Measurements from ENCODE around the gene KIF21B. TPM values are rescaled to one million over a fixed set of nuclear protein-coding genes. Genes with fewer than 3 reads are reported as not detected.

KIF21B gene
- total RNA-seq, 1 experiment from 2014 or later = 0.60 TPM

- BruUV-seq (replicated peaks) = no TSS peak
- intact Hi-C loops (cut with micrococcal nuclease; ENCODE audit: unreplicated experiment) = no loop called here
- H3K4me1 ChIP-seq (ENCODE audit: insufficient read depth, low read length, poor library complexity, severe bottlenecking) = peaks cover 7% of the 10 kb centered on the region
- no peak for TF ChIP-seq EZH2 (IDR thresholded peaks at IDR 0.05; ENCODE audit: borderline replicate concordance, low read depth, low read length, poor library complexity, severe bottlenecking)
- TF ChIP-seq CTCF (conservative IDR thresholded peaks at IDR 0.05; ENCODE audit: low read depth, low read length) = 0 out of 2 replicates have a peak, but pooled peaks have one; percentile 13
- H3K27me3 ChIP-seq (replicated peaks; ENCODE audit: insufficient read depth, low read depth, low read length, poor library complexity) = peaks cover 10% of the 10 kb centered on the region
- H3K4me3 ChIP-seq (ENCODE audit: low read depth, low read length, poor library complexity, severe bottlenecking) = peak overlapping the region; percentile 45
- no peak for DNase-seq (ENCODE audit: low spot score)
- POLR2A ChIA-PET (ENCODE audit: low non-redundant PET) = no interaction called here
- no peaks in the 10 kb centered on the region for H3K9me3 ChIP-seq (ENCODE audit: low read depth, low read length, poor library complexity, severe bottlenecking)
- no peak overlapping the region for H3K27ac ChIP-seq (ENCODE audit: low read depth, low read length, poor library complexity, severe bottlenecking)
- H3K36me3 ChIP-seq (ENCODE audit: insufficient read depth, low read length, poor library complexity, severe bottlenecking) = no peaks in the 10 kb centered on the region
- CTCF ChIA-PET = interaction anchor here (0.8 kb wide), 1 partner anchor 43 kb away, joined by 3 read pairs; no protein-coding TSS in a partner anchor
Measured at GRCh38 chr1:201022820-201023516, 546 bp downstream of the KIF21B start.

GRCh38 chr1:201022493-201022819 lies 1.1 kb downstream of the KIF21B start:
- POLR2A ChIA-PET (ENCODE audit: low non-redundant PET) = no interaction called here
- peaks cover 8% of the 10 kb centered on the region for H3K4me1 ChIP-seq (ENCODE audit: insufficient read depth, low read length, poor library complexity, severe bottlenecking)
- peaks cover 10% of the 10 kb centered on the region for H3K27me3 ChIP-seq (replicated peaks; ENCODE audit: insufficient read depth, low read depth, low read length, poor library complexity)
- no TSS peak for BruUV-seq (replicated peaks)
- CTCF ChIA-PET = interaction anchor here (0.8 kb wide), 1 partner anchor 43 kb away, joined by 3 read pairs; no protein-coding TSS in a partner anchor
- intact Hi-C loops (cut with micrococcal nuclease; ENCODE audit: unreplicated experiment) = no loop called here
- DNase-seq (ENCODE audit: low spot score) = no peak
- peak overlapping the region; percentile 45 for H3K4me3 ChIP-seq (ENCODE audit: low read depth, low read length, poor library complexity, severe bottlenecking)
- H3K27ac ChIP-seq (ENCODE audit: low read depth, low read length, poor library complexity, severe bottlenecking) = no peak overlapping the region
- no peaks in the 10 kb centered on the region for H3K36me3 ChIP-seq (ENCODE audit: insufficient read depth, low read length, poor library complexity, severe bottlenecking)
- TF ChIP-seq EZH2 (IDR thresholded peaks at IDR 0.05; ENCODE audit: borderline replicate concordance, low read depth, low read length, poor library complexity, severe bottlenecking) (no peak), CTCF (conservative IDR thresholded peaks at IDR 0.05; ENCODE audit: low read depth, low read length) (no peak)
- H3K9me3 ChIP-seq (ENCODE audit: low read depth, low read length, poor library complexity, severe bottlenecking) = no peaks in the 10 kb centered on the region

- Histone ChIP-seq H3K36me3 (ENCODE audit: insufficient read depth, low read length, poor library complexity, severe bottlenecking) (no peaks in the 10 kb centered on the region), H3K27ac (ENCODE audit: low read depth, low read length, poor library complexity, severe bottlenecking) (no peak overlapping the region), H3K4me3 (ENCODE audit: low read depth, low read length, poor library complexity, severe bottlenecking) (no peak overlapping the region), H3K4me1 (ENCODE audit: insufficient read depth, low read length, poor library complexity, severe bottlenecking) (peaks cover 14% of the 10 kb centered on the region), H3K9me3 (ENCODE audit: low read depth, low read length, poor library complexity, severe bottlenecking) (no peaks in the 10 kb centered on the region), H3K27me3 (replicated peaks; ENCODE audit: insufficient read depth, low read depth, low read length, poor library complexity) (peaks cover 10% of the 10 kb centered on the region)
- no peak for DNase-seq (ENCODE audit: low spot score)
- CTCF ChIA-PET = interaction anchor here (0.6 to 1.0 kb wide), 3 partner anchors 13 to 42 kb away, joined by 3 to 7 read pairs (median 5); no protein-coding TSS in a partner anchor
- TF ChIP-seq EZH2 (IDR thresholded peaks at IDR 0.05; ENCODE audit: borderline replicate concordance, low read depth, low read length, poor library complexity, severe bottlenecking) (no peak), CTCF (conservative IDR thresholded peaks at IDR 0.05; ENCODE audit: low read depth, low read length) (no peak)
- POLR2A ChIA-PET (ENCODE audit: low non-redundant PET) = no interaction called here
- BruUV-seq (replicated peaks) = no TSS peak
- intact Hi-C loops (cut with micrococcal nuclease; ENCODE audit: unreplicated experiment) = no loop called here
Measured at GRCh38 chr1:201021630-201022492, 1.7 kb downstream of the KIF21B start.

Data from A673 (cell line).